HL-60/S4 treated with phorbol 12-myristate 13-acetate at 8.2 ng/mL for 4 days and 3 days (cell line): ENCODE measurements around the gene GPR108.
"Not testable (repeated sequence)": the region's sequence is repeated elsewhere in the genome, so short reads cannot be mapped to it uniquely, and the experiment has no call there.

Source experiments
- in situ Hi-C: fragments of 300-500 bp; cut with MboI; formaldehyde crosslinking; loops from 2 replicates; pipeline ENCODE4 v1.15.0; 2022; ENCODE audit warnings: low sequenced_read_pairs

GPR108 gene

GRCh38 chr19:6761053-6761676 lies 23.8 kb upstream of the GPR108 start:
- in situ Hi-C loops, result no loop called here

GRCh38 chr19:6760606-6761005 lies 23.2 kb upstream of the GPR108 start:
- in situ Hi-C loops, result no loop called here

- in situ Hi-C loops, result no loop called here
Measured at GRCh38 chr19:6754653-6755463, 17.5 kb upstream of the GPR108 start.

- in situ Hi-C loops, result no loop called here
Measured at GRCh38 chr19:6754136-6754535, 16.8 kb upstream of the GPR108 start.

- in situ Hi-C loops, result no loop called here
Measured at GRCh38 chr19:6753178-6754031, 16.0 kb upstream of the GPR108 start.

- in situ Hi-C loops, result no loop called here
Measured at GRCh38 chr19:6752256-6753177, 15.1 kb upstream of the GPR108 start.

GRCh38 chr19:6751189-6751588 lies 13.8 kb upstream of the GPR108 start:
- in situ Hi-C loops, result no loop called here

- in situ Hi-C loops, result no loop called here
Measured at GRCh38 chr19:6750062-6750461, 12.7 kb upstream of the GPR108 start.

GRCh38 chr19:6748543-6748942 lies 11.2 kb upstream of the GPR108 start:
- in situ Hi-C loops, result not testable (repeated sequence)

GRCh38 chr19:6745965-6746364 lies 8.6 kb upstream of the GPR108 start:
- in situ Hi-C loops, result no loop called here

- in situ Hi-C loops, result no loop called here
Measured at GRCh38 chr19:6744381-6745301, 7.3 kb upstream of the GPR108 start.

- in situ Hi-C loops, result no loop called here
Measured at GRCh38 chr19:6743714-6744380, 6.5 kb upstream of the GPR108 start.

- in situ Hi-C loops, result no loop called here
Measured at GRCh38 chr19:6743066-6743465, 5.7 kb upstream of the GPR108 start.

- in situ Hi-C loops, result no loop called here
Measured at GRCh38 chr19:6740589-6741343, 3.4 kb upstream of the GPR108 start.

GRCh38 chr19:6739883-6740588 lies 2.7 kb upstream of the GPR108 start:
- in situ Hi-C loops, result loop anchor here (10.0 kb wide), 1 partner anchor 125 kb away; no protein-coding TSS in a partner anchor

- in situ Hi-C loops, result loop anchor here (10.0 kb wide), 1 partner anchor 125 kb away; no protein-coding TSS in a partner anchor
Measured at GRCh38 chr19:6739390-6739882, 2.1 kb upstream of the GPR108 start, which contains the start of gene TRIP10. Gene TRIP10, plus strand, starts transcription at chr19:6739680. Its CDS starts 82 bp downstream, at chr19:6739762.

GRCh38 chr19:6738787-6739389 lies 1.5 kb upstream of the GPR108 start:
- in situ Hi-C loops, result loop anchor here (10.0 kb wide), 1 partner anchor 126 kb away; no protein-coding TSS in a partner anchor
